Activated B cell treated with CpG ODN at 0.5 μM for 24 hours (primary cell): ENCODE measurements around the gene ZEB2. TPM values are rescaled to one million over a fixed set of nuclear protein-coding genes. Genes with fewer than 3 reads are reported as not detected.

ENCODE experiments used
- ATAC-seq: fragments of 200-7000 bp; cut with Tn5 transposase; one replicate; pipeline ENCODE4 v1.10.0; 2021; ENCODE audit warnings: low read depth, mild to moderate bottlenecking, moderate library complexity
- CTCF ChIA-PET: fragments of 350-600 bp; sonication (Branson Sonifier 250); formaldehyde crosslinking; loops from one replicate; lab custom pipeline; 2021; ENCODE audit warnings: antibody characterized with exemption; lab: Charles Lee
- POLR2A ChIA-PET: fragments of 350-600 bp; sonication (Branson Sonifier 250); formaldehyde crosslinking; loops from one replicate; lab custom pipeline; 2021; ENCODE audit warnings: antibody characterized with exemption; lab: Charles Lee
- DNase-seq: peaks from one replicate; pipeline ENCODE4 v3.0.0; 2022
- H3K27ac Mint-ChIP-seq: one replicate; pipeline ENCODE4 v1.8.0; 2020; ENCODE audit warnings: mixed read lengths
- H3K27me3 Mint-ChIP-seq: one replicate; pipeline ENCODE4 v1.8.0; 2021; ENCODE audit warnings: mixed read lengths
- H3K36me3 Mint-ChIP-seq: one replicate; pipeline ENCODE4 v1.8.0; 2021; ENCODE audit warnings: low read depth, mixed read lengths
- H3K4me1 Mint-ChIP-seq: one replicate; pipeline ENCODE4 v1.8.0; 2021; ENCODE audit warnings: mixed read lengths
- H3K4me3 Mint-ChIP-seq: one replicate; pipeline ENCODE4 v1.8.0; 2020; ENCODE audit warnings: mild to moderate bottlenecking, mixed read lengths
- H3K9me3 Mint-ChIP-seq: one replicate; pipeline ENCODE4 v1.8.0; 2020; ENCODE audit warnings: mixed read lengths
- intact Hi-C: fragments of 100-400 bp; cut with micrococcal nuclease; formaldehyde crosslinking; loops from one replicate; pipeline ENCODE4 v1.15.1; 2024
- total RNA-seq: library from RNA; stranded (reverse); gene quantifications from 2 replicates; pipeline ENCODE4 v1.2.3, GENCODE V29; 2022
- TF ChIP-seq, protein P1 (sequence below): fragments of 200-600 bp; IDR thresholded peaks from one replicate; pipeline ENCODE4 v1.8.0; 2022; ENCODE audit warnings: antibody characterized with exemption, mild to moderate bottlenecking

The ZEB2 gene
- total RNA-seq, 1 donor from 2014 or later = 200 TPM

DNA sequence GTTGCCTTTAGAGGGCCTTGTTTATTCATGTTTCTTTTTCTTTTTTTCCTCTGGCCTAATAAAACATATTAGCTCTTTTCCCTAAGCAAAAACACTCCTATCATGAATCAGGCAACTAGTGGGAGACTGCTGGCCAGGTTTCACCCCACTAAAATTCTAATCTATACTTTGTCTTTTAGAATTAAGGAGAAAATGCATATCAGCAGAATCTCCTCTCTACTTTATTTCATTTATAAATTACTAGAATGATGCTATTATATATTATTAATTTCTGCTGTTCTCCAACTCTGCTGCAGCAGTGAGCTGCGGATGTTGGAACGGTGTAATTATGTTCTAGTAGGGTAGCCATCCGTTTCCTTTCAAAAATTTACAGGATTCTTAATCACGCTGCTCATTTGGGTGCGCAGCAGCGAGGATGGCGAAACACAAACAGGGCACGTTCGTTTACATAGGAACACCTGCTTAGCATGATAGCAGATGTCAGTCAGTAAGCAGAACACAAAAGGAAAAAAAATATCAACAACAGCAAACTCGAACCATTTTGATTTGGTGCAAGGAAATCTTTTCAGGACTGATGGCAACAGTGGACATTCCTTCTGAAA, 30.5 kb downstream of the ZEB2 start:
- TF ChIP-seq, protein P1, sequence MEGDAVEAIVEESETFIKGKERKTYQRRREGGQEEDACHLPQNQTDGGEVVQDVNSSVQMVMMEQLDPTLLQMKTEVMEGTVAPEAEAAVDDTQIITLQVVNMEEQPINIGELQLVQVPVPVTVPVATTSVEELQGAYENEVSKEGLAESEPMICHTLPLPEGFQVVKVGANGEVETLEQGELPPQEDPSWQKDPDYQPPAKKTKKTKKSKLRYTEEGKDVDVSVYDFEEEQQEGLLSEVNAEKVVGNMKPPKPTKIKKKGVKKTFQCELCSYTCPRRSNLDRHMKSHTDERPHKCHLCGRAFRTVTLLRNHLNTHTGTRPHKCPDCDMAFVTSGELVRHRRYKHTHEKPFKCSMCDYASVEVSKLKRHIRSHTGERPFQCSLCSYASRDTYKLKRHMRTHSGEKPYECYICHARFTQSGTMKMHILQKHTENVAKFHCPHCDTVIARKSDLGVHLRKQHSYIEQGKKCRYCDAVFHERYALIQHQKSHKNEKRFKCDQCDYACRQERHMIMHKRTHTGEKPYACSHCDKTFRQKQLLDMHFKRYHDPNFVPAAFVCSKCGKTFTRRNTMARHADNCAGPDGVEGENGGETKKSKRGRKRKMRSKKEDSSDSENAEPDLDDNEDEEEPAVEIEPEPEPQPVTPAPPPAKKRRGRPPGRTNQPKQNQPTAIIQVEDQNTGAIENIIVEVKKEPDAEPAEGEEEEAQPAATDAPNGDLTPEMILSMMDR = no peak
- intact Hi-C loops = no loop called here
- Mint-ChIP-seq H3K4me1 (peaks cover 64% of the 10 kb centered on the region), H3K27me3 (no peaks in the 10 kb centered on the region), H3K4me3 (no peak overlapping the region), H3K27ac (no peak overlapping the region), H3K36me3 (peaks cover 59% of the 10 kb centered on the region), H3K9me3 (no peaks in the 10 kb centered on the region)
- DNase-seq = no peak
- POLR2A ChIA-PET = interaction anchor here (1.2 kb wide), 1 partner anchor 12 kb away, joined by 3 read pairs; no protein-coding TSS in a partner anchor
- CTCF ChIA-PET = no interaction called here
- ATAC-seq = no peak

DNA sequence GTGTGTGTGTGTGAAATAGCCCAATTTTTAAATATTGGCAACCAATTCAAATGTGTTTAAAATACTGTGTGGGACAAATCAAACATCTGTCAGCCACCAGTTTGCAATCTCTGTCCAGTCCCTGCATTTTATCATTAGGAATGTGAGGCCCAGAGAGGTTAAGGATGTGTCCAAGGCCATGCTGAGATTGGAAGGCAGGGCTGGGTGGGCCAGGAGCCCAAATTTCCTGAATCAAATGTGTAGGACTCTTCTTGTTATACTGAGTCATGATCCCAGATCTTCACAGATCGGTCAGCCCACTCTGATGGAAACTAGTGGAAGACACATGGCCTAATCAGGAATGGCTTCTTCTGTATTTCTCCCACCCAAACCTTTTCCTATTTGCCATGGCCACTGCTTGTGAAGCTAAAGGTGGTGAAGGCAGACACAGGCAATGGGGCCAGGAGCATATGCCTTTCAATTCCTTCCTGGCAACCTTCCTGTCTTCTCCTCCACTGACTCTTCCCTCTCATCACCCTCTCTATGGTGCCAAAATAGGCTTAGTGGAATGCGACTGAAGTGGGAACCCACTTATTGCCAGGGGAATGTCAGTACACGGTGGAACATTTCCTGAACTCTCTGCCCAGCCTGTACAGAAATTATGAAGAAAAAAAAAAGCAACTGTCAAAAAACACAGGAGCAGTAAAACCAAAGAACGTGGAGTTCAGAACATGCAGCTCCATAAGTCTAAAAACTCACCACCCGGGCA, 35.5 kb downstream of the ZEB2 start:
- Mint-ChIP-seq H3K27ac (no peak overlapping the region), H3K4me3 (no peak overlapping the region), H3K9me3 (no peaks in the 10 kb centered on the region), H3K36me3 (peaks cover 56% of the 10 kb centered on the region), H3K4me1 (peaks cover 60% of the 10 kb centered on the region), H3K27me3 (no peaks in the 10 kb centered on the region)
- TF ChIP-seq, protein P1 = no peak
- CTCF ChIA-PET = no interaction called here
- ATAC-seq = no peak
- POLR2A ChIA-PET = no interaction called here
- intact Hi-C loops = no loop called here
- no peak for DNase-seq

DNA sequence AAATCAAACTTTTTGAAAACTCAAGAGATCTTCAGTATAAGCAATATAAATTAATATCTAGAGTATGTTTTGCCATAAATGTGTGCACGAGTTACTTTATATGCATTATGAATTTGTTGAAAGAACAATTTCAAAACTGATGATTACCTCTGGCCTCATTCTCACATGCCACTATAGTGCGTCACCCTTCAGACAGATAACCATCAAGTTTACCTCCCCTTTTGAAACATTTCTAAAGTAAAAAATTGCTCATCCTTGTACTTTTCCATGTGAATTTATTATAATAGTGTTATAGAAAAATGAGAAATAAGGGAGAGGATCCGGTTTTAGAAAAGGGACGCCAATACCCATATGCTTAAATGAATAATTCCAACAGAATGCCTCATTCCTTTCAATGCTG, 38.3 kb downstream of the ZEB2 start:
- no peaks in the 10 kb centered on the region for H3K27me3 Mint-ChIP-seq
- H3K4me3 Mint-ChIP-seq = no peak overlapping the region
- TF ChIP-seq, protein P1 = no peak
- H3K27ac Mint-ChIP-seq = no peak overlapping the region
- DNase-seq (no peak), ATAC-seq (no peak)
- H3K36me3 Mint-ChIP-seq = peaks cover 66% of the 10 kb centered on the region
- H3K4me1 Mint-ChIP-seq = peaks cover 70% of the 10 kb centered on the region
- ChIA-PET CTCF (no interaction called here), POLR2A (no interaction called here)
- intact Hi-C loops = no loop called here
- no peaks in the 10 kb centered on the region for H3K9me3 Mint-ChIP-seq

DNA sequence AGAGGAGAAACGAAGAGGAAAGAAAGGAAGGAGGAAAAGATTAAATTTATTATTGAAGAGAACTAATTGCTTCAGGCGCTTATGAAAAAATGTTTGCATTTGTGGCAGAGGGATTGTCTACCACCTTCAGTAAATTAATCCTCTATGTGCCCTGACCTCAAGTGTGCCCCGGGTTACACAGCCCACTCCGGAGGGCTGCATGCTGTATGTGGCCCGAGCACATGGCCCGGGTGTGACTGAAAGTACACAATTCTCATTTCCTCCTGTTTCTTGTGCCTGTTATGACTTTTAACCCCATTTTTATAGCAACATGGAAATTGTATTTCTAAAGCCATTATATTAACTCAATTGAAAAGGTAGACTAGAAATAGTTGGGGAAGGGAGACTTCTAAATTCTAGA, 38.8 kb downstream of the ZEB2 start:
- intact Hi-C loops = no loop called here
- Mint-ChIP-seq H3K9me3 (no peaks in the 10 kb centered on the region), H3K4me1 (peaks cover 76% of the 10 kb centered on the region), H3K36me3 (peaks cover 70% of the 10 kb centered on the region), H3K27me3 (no peaks in the 10 kb centered on the region), H3K27ac (peak overlapping the region; percentile 60), H3K4me3 (peak overlapping the region; percentile 32)
- ChIA-PET POLR2A (interaction anchor here (0.6 kb wide), 1 partner anchor 348 kb away, joined by 4 read pairs; no protein-coding TSS in a partner anchor), CTCF (no interaction called here)
- TF ChIP-seq, protein P1 = no peak
- DNase-seq (no peak), ATAC-seq (no peak)

DNA sequence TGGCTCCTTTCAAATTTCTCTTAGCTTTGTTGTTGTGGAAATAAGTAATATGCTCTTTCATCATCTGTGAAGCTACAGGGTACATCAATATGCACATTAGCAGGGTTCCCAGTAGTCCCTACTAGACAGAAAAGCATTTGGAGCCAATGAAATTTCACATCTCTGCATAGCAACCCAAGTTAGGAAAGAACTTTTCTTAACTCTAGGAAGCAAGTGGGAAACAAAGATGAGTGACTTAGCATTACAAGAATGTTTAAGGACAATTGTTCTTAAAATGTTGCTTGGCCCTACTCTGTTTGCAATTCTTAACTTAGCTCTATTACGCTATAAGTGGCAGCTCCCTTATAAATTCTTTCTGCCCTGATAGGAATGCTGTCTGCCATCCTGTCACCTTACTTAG, 39.6 kb downstream of the ZEB2 start:
- intact Hi-C loops = loop anchor here (1.0 kb wide), 1 partner anchor 9 kb away; no protein-coding TSS in a partner anchor
- Mint-ChIP-seq H3K4me3 (no peak overlapping the region), H3K27ac (no peak overlapping the region), H3K36me3 (peaks cover 65% of the 10 kb centered on the region), H3K4me1 (peaks cover 81% of the 10 kb centered on the region), H3K27me3 (no peaks in the 10 kb centered on the region), H3K9me3 (no peaks in the 10 kb centered on the region)
- ATAC-seq (no peak), DNase-seq (no peak)
- POLR2A ChIA-PET = interaction anchor here (0.5 to 0.9 kb wide), 3 partner anchors 8 to 347 kb away, joined by 3 to 5 read pairs (median 4); no protein-coding TSS in a partner anchor
- TF ChIP-seq, protein P1 = no peak
- CTCF ChIA-PET = no interaction called here
